ENCODE results near the gene CECR2.

DNA sequence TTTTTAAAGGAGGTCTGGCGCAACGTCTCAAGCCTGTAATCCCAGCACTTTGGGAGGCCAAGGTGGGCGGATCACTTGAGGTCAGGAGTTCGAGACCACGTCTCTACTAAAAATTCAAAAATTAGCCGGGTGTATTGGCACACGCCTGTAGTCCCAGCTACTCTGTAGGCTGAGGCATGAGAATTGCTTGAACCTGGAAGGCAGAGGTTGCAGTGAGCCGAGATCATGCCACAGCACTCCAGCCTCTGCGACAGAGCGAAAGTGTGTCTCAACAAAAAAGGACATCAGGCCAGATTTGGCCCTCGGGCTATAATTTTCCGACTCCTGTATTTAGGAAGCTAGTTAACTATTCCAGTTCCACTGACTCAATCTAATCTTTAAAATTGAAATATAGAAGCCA is 115.3 kb downstream of the CECR2 start:
- TF ChIP-seq, protein P1, sequence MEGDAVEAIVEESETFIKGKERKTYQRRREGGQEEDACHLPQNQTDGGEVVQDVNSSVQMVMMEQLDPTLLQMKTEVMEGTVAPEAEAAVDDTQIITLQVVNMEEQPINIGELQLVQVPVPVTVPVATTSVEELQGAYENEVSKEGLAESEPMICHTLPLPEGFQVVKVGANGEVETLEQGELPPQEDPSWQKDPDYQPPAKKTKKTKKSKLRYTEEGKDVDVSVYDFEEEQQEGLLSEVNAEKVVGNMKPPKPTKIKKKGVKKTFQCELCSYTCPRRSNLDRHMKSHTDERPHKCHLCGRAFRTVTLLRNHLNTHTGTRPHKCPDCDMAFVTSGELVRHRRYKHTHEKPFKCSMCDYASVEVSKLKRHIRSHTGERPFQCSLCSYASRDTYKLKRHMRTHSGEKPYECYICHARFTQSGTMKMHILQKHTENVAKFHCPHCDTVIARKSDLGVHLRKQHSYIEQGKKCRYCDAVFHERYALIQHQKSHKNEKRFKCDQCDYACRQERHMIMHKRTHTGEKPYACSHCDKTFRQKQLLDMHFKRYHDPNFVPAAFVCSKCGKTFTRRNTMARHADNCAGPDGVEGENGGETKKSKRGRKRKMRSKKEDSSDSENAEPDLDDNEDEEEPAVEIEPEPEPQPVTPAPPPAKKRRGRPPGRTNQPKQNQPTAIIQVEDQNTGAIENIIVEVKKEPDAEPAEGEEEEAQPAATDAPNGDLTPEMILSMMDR (IDR thresholded peaks at IDR 0.05; ENCODE audit: low read length) = no peak
- no peak for TF ChIP-seq EZH2 (IDR thresholded peaks at IDR 0.05; ENCODE audit: borderline replicate concordance, low read length)
